HUDEP-2 (cell line): ENCODE results near the gene CLHC1.
A peak's percentile ranks its signal among the peaks of the same experiment; 100 is the strongest.
"Not testable (repeated sequence)": the region's sequence is repeated elsewhere in the genome, so short reads cannot be mapped to it uniquely, and the experiment has no call there.

ENCODE experiments used
- DNase-seq, 76 experiments: peaks; one replicate each; lab custom pipeline; 2025; ENCODE audit not compliant: unreplicated experiment in 76 of 76; lab: John Stamatoyannopoulos, UW

CLHC1 gene

GRCh38 chr2:55232084-55232862, at the start of gene CLHC1, which contains the start of gene RPS27A:
CLHC1 (minus strand) TSS chr2:55232293; CDS start chr2:55222411, 9,882 bp downstream.
RPS27A (plus strand) TSS chr2:55232688; CDS start chr2:55232825, 137 bp downstream.
- peak in 75 of 76 experiments; percentile 16 to 94 (median 84) for DNase-seq

- DNase-seq, result not testable (repeated sequence)
These were observed 48.9 kb upstream of the CLHC1 start for GRCh38 chr2:55280851-55281546.

- DNase-seq, result not testable (repeated sequence)
These were observed 47.8 kb upstream of the CLHC1 start for GRCh38 chr2:55279859-55280424.

GRCh38 chr2:55279214-55279835, 47.2 kb upstream of the CLHC1 start:
- not testable (repeated sequence) for DNase-seq

GRCh38 chr2:55277310-55277709, 45.2 kb upstream of the CLHC1 start:
- no peak for DNase-seq

GRCh38 chr2:55274346-55274745, 42.3 kb upstream of the CLHC1 start:
- DNase-seq, result not testable (repeated sequence)

- DNase-seq, result peak in 5 of 76 experiments; percentile 4 to 32 (median 6)
These were observed 37.5 kb upstream of the CLHC1 start for GRCh38 chr2:55269645-55269990.

GRCh38 chr2:55268907-55269644, 37.0 kb upstream of the CLHC1 start, which contains the start of gene MTIF2:
MTIF2 (minus strand) TSS chr2:55269231; CDS start chr2:55263858, 5,373 bp downstream.
- peak in 74 of 76 experiments; percentile 45 to 95 (median 90) for DNase-seq

- peak in 1 of 76 experiments; percentile 21 for DNase-seq
These were observed 36.3 kb upstream of the CLHC1 start for GRCh38 chr2:55268288-55268906.

- not testable (repeated sequence) for DNase-seq
These were observed 27.5 kb upstream of the CLHC1 start for GRCh38 chr2:55259586-55259985.

GRCh38 chr2:55252832-55253231, 20.7 kb upstream of the CLHC1 start:
- DNase-seq, result no peak

- no peak for DNase-seq
These were observed 14.9 kb upstream of the CLHC1 start for GRCh38 chr2:55247025-55247424.

GRCh38 chr2:55245411-55245810, 13.3 kb upstream of the CLHC1 start:
- no peak for DNase-seq

GRCh38 chr2:55242617-55243016, 10.5 kb upstream of the CLHC1 start:
- DNase-seq, result no peak

- not testable (repeated sequence) for DNase-seq
These were observed 9.5 kb upstream of the CLHC1 start for GRCh38 chr2:55241582-55241981.

- DNase-seq, result no peak
These were observed 7.6 kb upstream of the CLHC1 start for GRCh38 chr2:55239656-55240222.

- DNase-seq, result no peak
These were observed 5.0 kb upstream of the CLHC1 start for GRCh38 chr2:55236992-55237543.

- peak in 2 of 76 experiments; percentile 12 to 13 for DNase-seq
These were observed 3.8 kb upstream of the CLHC1 start for GRCh38 chr2:55235724-55236538.
